KMS-11 (cell line): ENCODE results near the gene SSRP1.
A peak's percentile ranks its signal among the peaks of the same experiment; 100 is the strongest.

Source experiments
- H2AFZ ChIP-seq: fragments of 200-600 bp; sonication (generic); 2 replicates; pipeline ENCODE4 v1.6.1; 2016; ENCODE audit warnings: antibody characterized with exemption, mixed run types, low read depth
- H3K27ac ChIP-seq: fragments of 200-600 bp; sonication (generic); 2 replicates; pipeline ENCODE4 v1.6.1; 2016; ENCODE audit warnings: mild to moderate bottlenecking, mixed run types
- H3K27me3 ChIP-seq: fragments of 200-600 bp; sonication (generic); 2 replicates; pipeline ENCODE4 v1.6.1; 2017; ENCODE audit warnings: mild to moderate bottlenecking, low read depth, mixed run types, moderate library complexity; ENCODE audit not compliant: insufficient read depth
- H3K36me3 ChIP-seq: fragments of 200-600 bp; sonication (generic); 2 replicates; pipeline ENCODE4 v1.6.1; 2017; ENCODE audit warnings: mild to moderate bottlenecking, mixed run types; ENCODE audit not compliant: insufficient read depth
- H3K4me1 ChIP-seq: fragments of 200-600 bp; sonication (generic); 2 replicates; pipeline ENCODE4 v1.6.1; 2016; ENCODE audit warnings: mild to moderate bottlenecking, low read depth, mixed run types; ENCODE audit not compliant: poor library complexity, severe bottlenecking
- H3K4me2 ChIP-seq: fragments of 200-600 bp; sonication (generic); 2 replicates; pipeline ENCODE4 v1.7.0; 2016; ENCODE audit warnings: mild to moderate bottlenecking, mixed run types
- H3K4me3 ChIP-seq: fragments of 200-600 bp; sonication (generic); IDR thresholded peaks from 2 replicates; pipeline ENCODE4 v1.6.1; 2017; ENCODE audit warnings: low read depth, low read length, mixed read lengths; ENCODE audit not compliant: insufficient read depth
- H3K79me2 ChIP-seq: fragments of 200-600 bp; sonication (generic); 2 replicates; pipeline ENCODE4 v1.6.1; 2016; ENCODE audit warnings: low read depth, mixed run types; ENCODE audit not compliant: insufficient read depth
- H3K9ac ChIP-seq: fragments of 200-600 bp; sonication (generic); 2 replicates; pipeline ENCODE4 v1.6.1; 2016; ENCODE audit warnings: mild to moderate bottlenecking, mixed run types
- H4K20me1 ChIP-seq: fragments of 200-600 bp; sonication (generic); 2 replicates; pipeline ENCODE4 v1.6.1; 2016; ENCODE audit warnings: mild to moderate bottlenecking, mixed run types; ENCODE audit not compliant: insufficient read depth
- CTCF ChIP-seq: fragments of 200-600 bp; sonication (generic); conservative IDR thresholded peaks from 2 replicates; pipeline ENCODE4 v1.6.1; 2017; ENCODE audit warnings: low read depth, mild to moderate bottlenecking, antibody characterized with exemption, low read length, moderate library complexity, mixed read lengths

SSRP1 gene

GRCh38 chr11:57349491-57350274 lies 14.0 kb upstream of the SSRP1 start:
- TF ChIP-seq CTCF = peak; percentile 71
- no peak overlapping the region for H2AFZ ChIP-seq
- H4K20me1 ChIP-seq = no peaks in the 10 kb centered on the region
- no peak overlapping the region for H3K9ac ChIP-seq
- H3K36me3 ChIP-seq = no peaks in the 10 kb centered on the region
- H3K27me3 ChIP-seq = no peaks in the 10 kb centered on the region
- H3K79me2 ChIP-seq = no peaks in the 10 kb centered on the region
- H3K27ac ChIP-seq = no peak overlapping the region
- no peaks in the 10 kb centered on the region for H3K4me1 ChIP-seq
- no peak overlapping the region for H3K4me3 ChIP-seq
- no peak overlapping the region for H3K4me2 ChIP-seq

- H2AFZ ChIP-seq = no peak overlapping the region
- no peak overlapping the region for H3K9ac ChIP-seq
- H3K36me3 ChIP-seq = no peaks in the 10 kb centered on the region
- no peak overlapping the region for H3K27ac ChIP-seq
- no peaks in the 10 kb centered on the region for H4K20me1 ChIP-seq
- no peak for TF ChIP-seq CTCF
- H3K4me1 ChIP-seq = no peaks in the 10 kb centered on the region
- H3K4me3 ChIP-seq = no peak overlapping the region
- H3K27me3 ChIP-seq = no peaks in the 10 kb centered on the region
- no peak overlapping the region for H3K4me2 ChIP-seq
- no peaks in the 10 kb centered on the region for H3K79me2 ChIP-seq
Measured at GRCh38 chr11:57348636-57349313, 13.1 kb upstream of the SSRP1 start.

GRCh38 chr11:57348052-57348451 lies 12.4 kb upstream of the SSRP1 start:
- H3K79me2 ChIP-seq = no peaks in the 10 kb centered on the region
- no peak overlapping the region for H3K9ac ChIP-seq
- H3K4me1 ChIP-seq = no peaks in the 10 kb centered on the region
- H3K4me3 ChIP-seq = no peak overlapping the region
- no peak overlapping the region for H3K27ac ChIP-seq
- H3K36me3 ChIP-seq = no peaks in the 10 kb centered on the region
- no peak overlapping the region for H3K4me2 ChIP-seq
- no peaks in the 10 kb centered on the region for H3K27me3 ChIP-seq
- no peak for TF ChIP-seq CTCF
- no peak overlapping the region for H2AFZ ChIP-seq
- no peaks in the 10 kb centered on the region for H4K20me1 ChIP-seq

GRCh38 chr11:57347336-57347735 lies 11.6 kb upstream of the SSRP1 start:
- TF ChIP-seq CTCF = no peak
- H2AFZ ChIP-seq = no peak overlapping the region
- no peak overlapping the region for H3K4me3 ChIP-seq
- H3K79me2 ChIP-seq = no peaks in the 10 kb centered on the region
- no peaks in the 10 kb centered on the region for H3K27me3 ChIP-seq
- no peak overlapping the region for H3K27ac ChIP-seq
- no peaks in the 10 kb centered on the region for H4K20me1 ChIP-seq
- H3K9ac ChIP-seq = no peak overlapping the region
- no peak overlapping the region for H3K4me2 ChIP-seq
- no peaks in the 10 kb centered on the region for H3K4me1 ChIP-seq
- no peaks in the 10 kb centered on the region for H3K36me3 ChIP-seq
